Progenitor cell of endocrine pancreas (in vitro differentiated cells): ENCODE measurements around the gene IRF9. TPM values are rescaled to one million over a fixed set of nuclear protein-coding genes. Genes with fewer than 3 reads are reported as not detected.

Experiments used
- DNase-seq: peaks from one replicate; pipeline ENCODE4 v3.0.0; 2021; ENCODE audit warnings: low spot score; ENCODE audit not compliant: unreplicated experiment
- H3K27ac Mint-ChIP-seq: 2 replicates; pipeline ENCODE4 v1.8.0; 2021; ENCODE audit warnings: mild to moderate bottlenecking, moderate library complexity, mixed read lengths
- H3K27me3 Mint-ChIP-seq: 2 replicates; pipeline ENCODE4 v1.8.0; 2021; ENCODE audit warnings: mixed read lengths
- H3K36me3 Mint-ChIP-seq: 2 replicates; pipeline ENCODE4 v1.8.0; 2022; ENCODE audit warnings: mixed read lengths; ENCODE audit not compliant: insufficient read depth
- H3K4me1 Mint-ChIP-seq: 2 replicates; pipeline ENCODE4 v1.8.0; 2021; ENCODE audit warnings: low read depth, mixed read lengths
- H3K4me3 Mint-ChIP-seq: 2 replicates; pipeline ENCODE4 v1.8.0; 2021; ENCODE audit warnings: low read depth, mild to moderate bottlenecking, moderate library complexity, mixed read lengths
- H3K9me3 Mint-ChIP-seq: 2 replicates; pipeline ENCODE4 v1.8.0; 2021; ENCODE audit warnings: low read depth, mixed read lengths
- CTCF ChIP-seq: fragments of 200-600 bp; sonication (generic); IDR thresholded peaks from one replicate; pipeline ENCODE4 v1.5.0; 2021; ENCODE audit warnings: antibody characterized with exemption, mild to moderate bottlenecking; ENCODE audit not compliant: unreplicated experiment
- total RNA-seq: library from RNA; stranded (reverse); gene quantifications from 2 replicates; pipeline ENCODE4 v1.2.1, GENCODE V29; 2021

IRF9 gene
- total RNA-seq, 1 donor from 2014 or later, result 57.4 TPM

DNA sequence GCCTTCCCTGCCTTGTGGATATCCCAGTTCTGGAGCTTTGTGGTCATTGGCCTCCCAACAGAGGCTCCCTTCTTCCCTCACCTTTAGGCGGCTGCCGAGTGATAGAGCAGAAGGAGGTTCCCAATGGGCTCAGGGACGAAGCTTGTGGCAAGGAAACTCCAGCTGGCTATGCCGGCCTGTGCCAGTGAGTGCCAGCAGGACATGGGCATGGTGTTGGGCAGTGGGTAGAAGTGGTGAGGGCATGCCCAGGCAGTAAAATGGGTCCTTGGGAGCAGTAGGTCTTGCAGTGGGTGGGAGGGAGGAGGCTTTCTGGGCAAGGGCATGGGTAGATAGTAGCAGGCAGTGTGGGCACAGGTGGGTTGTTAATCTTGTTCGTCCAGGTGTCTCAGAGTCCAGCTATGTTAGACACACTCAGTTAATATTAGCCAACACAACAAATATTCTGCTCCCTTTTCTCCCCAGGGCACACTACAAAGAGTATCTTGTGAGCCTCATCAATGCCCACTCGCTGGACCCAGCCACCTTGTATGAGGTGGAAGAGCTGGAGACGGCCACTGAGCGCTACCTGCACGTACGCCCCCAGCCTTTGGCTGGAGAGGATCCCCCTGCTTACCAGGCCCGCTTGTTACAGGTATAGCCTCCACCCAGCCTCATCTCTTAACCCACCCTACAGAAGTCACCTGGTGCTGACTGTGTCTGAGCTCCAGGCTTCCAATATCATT, 1.1 kb upstream of the IRF9 start:
- peak overlapping the region; percentile 97 for H3K27ac Mint-ChIP-seq
- peaks cover 27% of the 10 kb centered on the region for H3K36me3 Mint-ChIP-seq
- TF ChIP-seq CTCF, result no peak
- DNase-seq, result no peak
- no peak overlapping the region for H3K4me3 Mint-ChIP-seq
- H3K9me3 Mint-ChIP-seq, result no peaks in the 10 kb centered on the region
- H3K27me3 Mint-ChIP-seq, result no peaks in the 10 kb centered on the region
- peaks cover 16% of the 10 kb centered on the region for H3K4me1 Mint-ChIP-seq

DNA sequence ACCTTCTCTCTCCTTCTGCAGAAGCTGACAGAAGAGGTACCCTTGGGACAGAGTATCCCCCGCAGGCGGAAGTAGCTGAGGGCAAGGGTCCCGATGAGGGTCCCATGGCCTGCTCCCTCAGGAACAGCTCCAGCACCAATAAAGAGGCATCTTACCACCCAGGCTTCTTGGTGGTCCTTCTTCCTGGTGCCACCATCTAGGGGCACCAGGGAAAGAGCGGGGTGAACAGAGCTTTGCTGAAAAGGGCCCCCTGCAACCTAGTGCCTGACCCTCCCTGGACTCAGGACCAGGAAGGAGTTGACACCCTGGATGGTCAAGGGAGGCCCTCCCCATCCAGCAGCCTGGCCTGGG, 591 bp upstream of the IRF9 start:
- Mint-ChIP-seq H3K27ac (peak overlapping the region; percentile 97), H3K4me3 (no peak overlapping the region), H3K9me3 (no peaks in the 10 kb centered on the region), H3K36me3 (peaks cover 27% of the 10 kb centered on the region), H3K4me1 (peaks cover 16% of the 10 kb centered on the region), H3K27me3 (no peaks in the 10 kb centered on the region)
- no peak for TF ChIP-seq CTCF
- DNase-seq, result no peak

DNA sequence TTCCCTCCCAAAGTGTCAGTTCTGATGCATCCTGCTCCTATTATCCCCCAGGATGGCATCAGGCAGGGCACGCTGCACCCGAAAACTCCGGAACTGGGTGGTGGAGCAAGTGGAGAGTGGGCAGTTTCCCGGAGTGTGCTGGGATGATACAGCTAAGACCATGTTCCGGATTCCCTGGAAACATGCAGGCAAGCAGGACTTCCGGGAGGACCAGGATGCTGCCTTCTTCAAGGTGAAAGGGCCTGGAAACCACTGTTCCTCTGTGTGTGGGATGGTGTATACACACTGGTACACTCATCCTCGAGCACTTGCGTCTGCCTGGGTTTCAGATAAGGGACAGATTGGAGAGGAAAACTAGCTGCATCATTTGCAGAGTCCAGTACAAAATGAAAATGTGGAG, 1.0 kb downstream of the IRF9 start:
- Mint-ChIP-seq H3K27ac (peak overlapping the region; percentile 97), H3K4me1 (peaks cover 16% of the 10 kb centered on the region), H3K36me3 (peaks cover 23% of the 10 kb centered on the region), H3K9me3 (no peaks in the 10 kb centered on the region), H3K27me3 (no peaks in the 10 kb centered on the region), H3K4me3 (peak overlapping the region; percentile 81)
- no peak for TF ChIP-seq CTCF
- no peak for DNase-seq

DNA sequence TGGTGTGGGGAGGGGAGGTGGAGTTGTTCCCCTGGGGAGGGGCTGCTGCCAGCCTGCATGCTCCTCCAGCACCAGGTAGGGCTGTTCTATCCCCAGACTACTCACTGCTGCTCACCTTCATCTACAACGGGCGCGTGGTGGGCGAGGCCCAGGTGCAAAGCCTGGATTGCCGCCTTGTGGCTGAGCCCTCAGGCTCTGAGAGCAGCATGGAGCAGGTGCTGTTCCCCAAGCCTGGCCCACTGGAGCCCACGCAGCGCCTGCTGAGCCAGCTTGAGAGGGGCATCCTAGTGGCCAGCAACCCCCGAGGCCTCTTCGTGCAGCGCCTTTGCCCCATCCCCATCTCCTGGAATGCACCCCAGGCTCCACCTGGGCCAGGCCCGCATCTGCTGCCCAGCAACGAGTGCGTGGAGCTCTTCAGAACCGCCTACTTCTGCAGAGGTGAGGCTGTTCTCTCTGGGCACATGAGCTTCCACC, 3.5 kb downstream of the IRF9 start:
- H3K4me1 Mint-ChIP-seq, result peaks cover 16% of the 10 kb centered on the region
- H3K27ac Mint-ChIP-seq, result no peak overlapping the region
- TF ChIP-seq CTCF, result no peak
- no peaks in the 10 kb centered on the region for H3K27me3 Mint-ChIP-seq
- no peaks in the 10 kb centered on the region for H3K9me3 Mint-ChIP-seq
- H3K36me3 Mint-ChIP-seq, result peaks cover 27% of the 10 kb centered on the region
- H3K4me3 Mint-ChIP-seq, result no peak overlapping the region
- DNase-seq, result no peak

GRCh38 chr14:24165785-24166184, 4.7 kb downstream of the IRF9 start:
- H3K36me3 Mint-ChIP-seq, result peaks cover 21% of the 10 kb centered on the region
- no peaks in the 10 kb centered on the region for H3K27me3 Mint-ChIP-seq
- no peak for DNase-seq
- H3K4me1 Mint-ChIP-seq, result peaks cover 15% of the 10 kb centered on the region
- H3K4me3 Mint-ChIP-seq, result no peak overlapping the region
- no peak overlapping the region for H3K27ac Mint-ChIP-seq
- TF ChIP-seq CTCF, result no peak
- no peaks in the 10 kb centered on the region for H3K9me3 Mint-ChIP-seq
